OCI-LY1 (cell line): ENCODE measurements around the gene RAD51B.

Experiments
- CTCF ChIP-seq: fragments of 200-600 bp; sonication (generic), shearing (Covaris generic); IDR thresholded peaks from 2 replicates; pipeline ENCODE4 v1.5.1; 2017; ENCODE audit warnings: mild to moderate bottlenecking, antibody characterized with exemption, low read length, moderate library complexity, mixed read lengths
- EZH2 ChIP-seq: fragments of 200-600 bp; sonication (generic), shearing (Covaris generic); IDR thresholded peaks from 2 replicates; pipeline ENCODE4 v1.8.0; 2017; ENCODE audit warnings: borderline replicate concordance, mixed run types, mild to moderate bottlenecking, antibody characterized with exemption, low read length, moderate library complexity, mixed read lengths

DNA sequence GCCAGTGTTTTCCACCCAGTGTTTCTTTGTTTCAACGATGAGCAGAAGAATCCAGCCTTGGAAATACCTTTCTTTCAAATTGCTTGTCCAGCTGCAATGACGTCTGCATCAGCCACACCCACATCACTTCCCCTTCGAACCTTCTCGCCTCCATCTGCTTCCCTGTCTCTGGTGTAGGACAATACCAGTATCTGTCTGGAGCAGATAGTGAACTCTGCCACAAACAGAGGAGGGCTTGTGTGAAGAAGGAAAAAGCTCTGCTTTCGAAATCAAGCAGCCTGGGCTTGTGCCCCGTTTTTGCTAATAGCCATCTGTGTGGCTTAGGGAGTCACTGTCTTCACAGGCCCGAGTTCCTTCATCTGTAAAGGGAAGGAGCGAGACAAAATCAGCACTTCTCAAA is 557.9 kb downstream of the RAD51B start:
- no peak for TF ChIP-seq CTCF
- TF ChIP-seq EZH2 = no peak
